Epithelial cell of proximal tubule (primary cell): ENCODE results near the gene PLP2. TPM values are rescaled to one million over a fixed set of nuclear protein-coding genes. Genes with fewer than 3 reads are reported as not detected.

Source experiments
- DNase-seq: peaks from one replicate; pipeline ENCODE4 v3.0.0-alpha.2; 2011; ENCODE audit warnings: low read depth
- H3K4me3 ChIP-seq: 2 replicates; pipeline ENCODE4 v1.5.1; 2011; ENCODE audit warnings: low read depth, mild to moderate bottlenecking, low read length
- CTCF ChIP-seq: conservative IDR thresholded peaks from 2 replicates; pipeline ENCODE4 v1.5.1; 2012; ENCODE audit warnings: low read depth, mild to moderate bottlenecking, low read length
- total RNA-seq: library from RNA; depleted of rRNA; stranded (reverse); fragments of >200 nt; gene quantifications from 2 replicates; pipeline ENCODE4 v1.2.3, GENCODE V29; 2015

The PLP2 gene
- total RNA-seq, 1 donor from 2014 or later, result 115 TPM

- DNase-seq, result no peak
- H3K4me3 ChIP-seq, result no peak overlapping the region
- no peak for TF ChIP-seq CTCF
These were observed 32.3 kb downstream of the PLP2 start for GRCh38 chrX:49204017-49204416.

- no peak for DNase-seq
- TF ChIP-seq CTCF, result no peak
- no peak overlapping the region for H3K4me3 ChIP-seq
These were observed 33.0 kb downstream of the PLP2 start for GRCh38 chrX:49204709-49205108.

GRCh38 chrX:49205443-49205842, 33.7 kb downstream of the PLP2 start:
- TF ChIP-seq CTCF, result no peak
- H3K4me3 ChIP-seq, result no peak overlapping the region
- no peak for DNase-seq

GRCh38 chrX:49206543-49206942, 34.8 kb downstream of the PLP2 start:
- H3K4me3 ChIP-seq, result no peak overlapping the region
- no peak for DNase-seq
- TF ChIP-seq CTCF, result no peak

GRCh38 chrX:49208399-49208798, 36.7 kb downstream of the PLP2 start:
- no peak for TF ChIP-seq CTCF
- DNase-seq, result no peak
- H3K4me3 ChIP-seq, result no peak overlapping the region

- no peak for DNase-seq
- H3K4me3 ChIP-seq, result no peak overlapping the region
- TF ChIP-seq CTCF, result no peak
These were observed 37.9 kb downstream of the PLP2 start for GRCh38 chrX:49209434-49210251.

GRCh38 chrX:49210406-49210805, 38.7 kb downstream of the PLP2 start:
- TF ChIP-seq CTCF, result no peak

More at GRCh38 chrX:49210406-49210805, 38.7 kb downstream of the PLP2 start:
- no peak overlapping the region for H3K4me3 ChIP-seq
- DNase-seq, result no peak
